Measurements from ENCODE around the gene CFAP73. TPM values are rescaled to one million over a fixed set of nuclear protein-coding genes. Genes with fewer than 3 reads are reported as not detected.

CFAP73 gene
- polyA plus RNA-seq, 1 of the 3 experiments (the other 2 are of a cell fraction), result not detected

GRCh38 chr12:113112043-113112899, 37.3 kb upstream of the CFAP73 start:
- POLR2A ChIA-PET, result no interaction called here
- TF ChIP-seq MEF2A (IDR thresholded peaks at IDR 0.05; ENCODE audit: borderline replicate concordance, low read depth), result no peak
- TF ChIP-seq USF2 (IDR thresholded peaks at IDR 0.05; ENCODE audit: borderline replicate concordance, low read depth, low read length), result no peak
- no peak for TF ChIP-seq RFX5 (IDR thresholded peaks at IDR 0.05; ENCODE audit: low read length)
- TF ChIP-seq SIN3A (IDR thresholded peaks at IDR 0.05; ENCODE audit: borderline replicate concordance, low read depth, low read length), result no peak
- Histone ChIP-seq H2AFZ (ENCODE audit: low read depth) (no peak overlapping the region), H3K79me2 (ENCODE audit: insufficient read depth) (no peaks in the 10 kb centered on the region), H3K36me3 (replicated peaks in 1 of 2; ENCODE audit: control insufficient read depth in 1 of 2, insufficient read depth in 2 of 2, low read length in 1 of 2) (no peaks in the 10 kb centered on the region), H3K4me1 (ENCODE audit: control insufficient read depth in 1 of 2, insufficient read depth in 2 of 2, low read depth in 1 of 2, low read length in 1 of 2) (no peaks in the 10 kb centered on the region), H3F3A (replicated peaks; ENCODE audit: insufficient read depth) (no peaks in the 10 kb centered on the region), H3K4me2 (no peak overlapping the region), H4K20me1 (ENCODE audit: insufficient read depth) (no peaks in the 10 kb centered on the region), H3K27ac (ENCODE audit: low read depth in 2 of 2, low read length in 1 of 2) (no peak overlapping the region), H3K9me3 (no peaks in the 10 kb centered on the region), H3K9ac (no peak overlapping the region), H3K4me3 (ENCODE audit: low read depth in 2 of 2, low read length in 1 of 2) (no peak overlapping the region), H3K27me3 (ENCODE audit: insufficient read depth) (no peaks in the 10 kb centered on the region), H3K9me2 (no peaks in the 10 kb centered on the region)
- CTCF ChIA-PET, result interaction anchor here (0.6 to 1.9 kb wide), 4 partner anchors 13 to 313 kb away, joined by 3 to 4 read pairs (median 3); no protein-coding TSS in a partner anchor
- no peak for DNase-seq
- 66% methylated on average over 23 of the region's 39 CpGs for WGBS (ENCODE audit: low lambda C conversion rate)

GRCh38 chr12:113113397-113113796, 36.1 kb upstream of the CFAP73 start:
- CTCF ChIA-PET, result interaction anchor here (1.6 to 2.0 kb wide), 3 partner anchors 15 to 65 kb away, joined by 5 to 10 read pairs (median 7); no protein-coding TSS in a partner anchor
- Histone ChIP-seq H4K20me1 (ENCODE audit: insufficient read depth) (no peaks in the 10 kb centered on the region), H3K79me2 (ENCODE audit: insufficient read depth) (no peaks in the 10 kb centered on the region), H3K9me3 (no peaks in the 10 kb centered on the region), H3K4me3 (ENCODE audit: low read depth in 2 of 2, low read length in 1 of 2) (no peak overlapping the region), H2AFZ (ENCODE audit: low read depth) (no peak overlapping the region), H3K4me1 (ENCODE audit: control insufficient read depth in 1 of 2, insufficient read depth in 2 of 2, low read depth in 1 of 2, low read length in 1 of 2) (no peaks in the 10 kb centered on the region), H3K27ac (ENCODE audit: low read depth in 2 of 2, low read length in 1 of 2) (no peak overlapping the region), H3K4me2 (no peak overlapping the region), H3K9ac (no peak overlapping the region), H3K36me3 (replicated peaks in 1 of 2; ENCODE audit: control insufficient read depth in 1 of 2, insufficient read depth in 2 of 2, low read length in 1 of 2) (no peaks in the 10 kb centered on the region), H3F3A (replicated peaks; ENCODE audit: insufficient read depth) (no peaks in the 10 kb centered on the region), H3K27me3 (ENCODE audit: insufficient read depth) (no peaks in the 10 kb centered on the region), H3K9me2 (no peaks in the 10 kb centered on the region)
- DNase-seq, result no peak
- 44% methylated on average over 2 of the region's 2 CpGs for WGBS (ENCODE audit: low lambda C conversion rate)
- POLR2A ChIA-PET, result no interaction called here
- TF ChIP-seq CTCF (IDR thresholded peaks at IDR 0.05), result no peak
- TF ChIP-seq MXI1 (IDR thresholded peaks at IDR 0.05; ENCODE audit: low read depth, low read length), result no peak
- TF ChIP-seq FOXM1 (IDR thresholded peaks at IDR 0.05; ENCODE audit: low read depth), result no peak
- TF ChIP-seq RXRA (IDR thresholded peaks at IDR 0.05; ENCODE audit: borderline replicate concordance, low read depth), result no peak
- no peak for TF ChIP-seq JUND (IDR thresholded peaks at IDR 0.05)
- TF ChIP-seq FOXJ3 (CRISPR knock-in tag; IDR thresholded peaks at IDR 0.05), result no peak

All from SK-N-SH (cell line).